Measurements from ENCODE around the gene ADRA2C. TPM values are rescaled to one million over a fixed set of nuclear protein-coding genes. Genes with fewer than 3 reads are reported as not detected.

Gene ADRA2C
- total and polyA plus RNA-seq, 7 donors = 0.33 to 5.2 (median 1.2) TPM; not detected in 2

DNA sequence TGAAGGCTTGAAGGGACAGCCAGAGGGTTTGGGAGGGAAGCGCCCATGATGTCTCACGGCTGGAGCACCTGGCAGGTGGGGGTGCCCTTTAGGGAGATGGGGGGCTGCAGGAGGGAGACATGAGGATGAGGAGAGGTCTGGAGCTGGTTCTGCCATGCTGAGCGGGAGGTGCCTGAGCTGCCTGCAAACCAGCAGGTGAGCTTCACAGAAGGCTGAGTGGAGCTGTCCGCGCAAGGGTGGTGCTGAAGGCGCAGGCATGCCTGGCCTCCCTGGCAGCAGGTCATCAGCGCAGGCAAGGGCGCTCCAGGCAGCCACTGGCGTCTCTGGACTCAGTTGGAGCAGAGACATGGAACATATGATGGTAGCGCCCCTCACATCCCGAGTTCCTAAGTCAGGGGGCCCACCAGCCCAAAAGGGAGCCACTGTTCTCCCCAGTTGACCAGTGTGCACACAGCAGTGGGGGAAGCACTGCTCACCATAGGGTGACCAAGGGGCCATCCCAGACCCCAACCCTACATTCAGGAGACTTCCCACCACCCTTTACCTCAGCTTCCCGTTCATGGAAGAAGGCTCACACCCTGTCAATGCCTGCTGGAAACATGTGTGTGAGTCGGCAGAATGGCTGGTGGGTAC is 25.8 kb downstream of the ADRA2C start:
- no peak overlapping the region for H3K27ac ChIP-seq
- H3K4me3 ChIP-seq = no peak overlapping the region
- WGBS, 2 donors = 20 to 23% methylated on average over 13 of the region's 13 CpGs
- H3K27me3 ChIP-seq = peaks cover 0 to 26% (median 0%) of the 10 kb centered on the region in 3 donors
- H3K4me1 ChIP-seq = no peaks in the 10 kb centered on the region
- DNase-seq = no peak
- intact Hi-C loops (cut with DNase I) = no loop called here
- TF ChIP-seq POLR2A (IDR thresholded peaks at IDR 0.05) (no peak), POLR2AphosphoS5 (IDR thresholded peaks at IDR 0.05) (no peak), EP300 (IDR thresholded peaks at IDR 0.05) (no peak)
- TF ChIP-seq, protein P1, sequence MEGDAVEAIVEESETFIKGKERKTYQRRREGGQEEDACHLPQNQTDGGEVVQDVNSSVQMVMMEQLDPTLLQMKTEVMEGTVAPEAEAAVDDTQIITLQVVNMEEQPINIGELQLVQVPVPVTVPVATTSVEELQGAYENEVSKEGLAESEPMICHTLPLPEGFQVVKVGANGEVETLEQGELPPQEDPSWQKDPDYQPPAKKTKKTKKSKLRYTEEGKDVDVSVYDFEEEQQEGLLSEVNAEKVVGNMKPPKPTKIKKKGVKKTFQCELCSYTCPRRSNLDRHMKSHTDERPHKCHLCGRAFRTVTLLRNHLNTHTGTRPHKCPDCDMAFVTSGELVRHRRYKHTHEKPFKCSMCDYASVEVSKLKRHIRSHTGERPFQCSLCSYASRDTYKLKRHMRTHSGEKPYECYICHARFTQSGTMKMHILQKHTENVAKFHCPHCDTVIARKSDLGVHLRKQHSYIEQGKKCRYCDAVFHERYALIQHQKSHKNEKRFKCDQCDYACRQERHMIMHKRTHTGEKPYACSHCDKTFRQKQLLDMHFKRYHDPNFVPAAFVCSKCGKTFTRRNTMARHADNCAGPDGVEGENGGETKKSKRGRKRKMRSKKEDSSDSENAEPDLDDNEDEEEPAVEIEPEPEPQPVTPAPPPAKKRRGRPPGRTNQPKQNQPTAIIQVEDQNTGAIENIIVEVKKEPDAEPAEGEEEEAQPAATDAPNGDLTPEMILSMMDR (IDR thresholded peaks at IDR 0.05) = no peak
- no peaks in the 10 kb centered on the region for H3K36me3 ChIP-seq
- peaks cover 0 to 10% (median 3%) of the 10 kb centered on the region in 4 donors for H3K9me3 ChIP-seq

DNA sequence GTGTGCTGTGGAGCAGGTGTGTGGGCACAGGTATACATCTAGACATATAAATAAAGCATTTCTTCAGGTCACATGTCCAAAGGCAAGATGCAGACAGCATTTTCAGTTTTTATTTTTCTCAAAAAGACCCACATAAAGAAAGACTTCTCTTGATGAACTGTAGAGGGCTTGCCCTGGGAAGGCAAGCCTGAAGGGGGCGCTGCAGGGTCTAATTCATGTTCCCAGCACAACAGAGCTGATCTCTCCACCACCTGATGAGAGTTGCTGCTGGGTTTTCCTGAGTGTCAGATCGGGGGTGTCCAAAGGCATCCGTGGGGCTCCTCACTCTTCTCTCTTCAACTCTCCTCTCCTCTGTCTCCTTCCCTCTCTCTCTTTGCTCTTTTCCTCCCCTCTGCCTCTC is 26.6 kb downstream of the ADRA2C start:
- Histone ChIP-seq H3K4me3 (no peak overlapping the region), H3K27ac (no peak overlapping the region), H3K9me3 (peaks cover 0 to 10% (median 3%) of the 10 kb centered on the region in 4 donors), H3K36me3 (no peaks in the 10 kb centered on the region), H3K27me3 (peaks cover 0 to 26% (median 0%) of the 10 kb centered on the region in 3 donors), H3K4me1 (no peaks in the 10 kb centered on the region)
- 27 to 39% methylated on average over 3 of the region's 3 CpGs for WGBS, 2 donors
- no peak for TF ChIP-seq EP300 (IDR thresholded peaks at IDR 0.05)
- TF ChIP-seq, protein P1 (IDR thresholded peaks at IDR 0.05) = no peak
- no peak for TF ChIP-seq POLR2AphosphoS5 (IDR thresholded peaks at IDR 0.05)
- no peak for TF ChIP-seq POLR2A (IDR thresholded peaks at IDR 0.05)
- DNase-seq = no peak
- intact Hi-C loops (cut with DNase I) = no loop called here

GRCh38 chr4:3793545-3793944 is 27.4 kb downstream of the ADRA2C start:
- no peak for TF ChIP-seq EP300 (IDR thresholded peaks at IDR 0.05)
- TF ChIP-seq, protein P1 (IDR thresholded peaks at IDR 0.05) = no peak
- no peak for TF ChIP-seq POLR2AphosphoS5 (IDR thresholded peaks at IDR 0.05)
- no peak for TF ChIP-seq POLR2A (IDR thresholded peaks at IDR 0.05)
- peaks cover 0 to 10% (median 3%) of the 10 kb centered on the region in 4 donors for H3K9me3 ChIP-seq
- 31 to 66% methylated on average over 3 of the region's 3 CpGs for WGBS, 2 donors
- no peaks in the 10 kb centered on the region for H3K36me3 ChIP-seq
- no peak for DNase-seq
- no peak overlapping the region for H3K27ac ChIP-seq
- H3K4me3 ChIP-seq = no peak overlapping the region
- H3K27me3 ChIP-seq = peaks cover 0 to 26% (median 0%) of the 10 kb centered on the region in 3 donors
- intact Hi-C loops (cut with DNase I) = no loop called here
- no peaks in the 10 kb centered on the region for H3K4me1 ChIP-seq

- peaks cover 0 to 27% (median 0%) of the 10 kb centered on the region in 3 donors for H3K27me3 ChIP-seq
- TF ChIP-seq POLR2AphosphoS5 (IDR thresholded peaks at IDR 0.05) (no peak), POLR2A (IDR thresholded peaks at IDR 0.05) (no peak), EP300 (IDR thresholded peaks at IDR 0.05) (no peak)
- TF ChIP-seq, protein P1 (IDR thresholded peaks at IDR 0.05) = no peak
- no peaks in the 10 kb centered on the region for H3K36me3 ChIP-seq
- peaks cover 0 to 10% (median 3%) of the 10 kb centered on the region in 4 donors for H3K9me3 ChIP-seq
- intact Hi-C loops (cut with DNase I) = no loop called here
- H3K27ac ChIP-seq = no peak overlapping the region
- no peaks in the 10 kb centered on the region for H3K4me1 ChIP-seq
- H3K4me3 ChIP-seq = no peak overlapping the region
- 90 to 94% methylated on average over 2 of the region's 2 CpGs for WGBS, 2 donors
- DNase-seq = no peak
Observed at GRCh38 chr4:3796960-3797359, 30.8 kb downstream of the ADRA2C start.

Data from sigmoid colon (tissue), 7 donors.